RWPE1 (cell line): Measurements from ENCODE around the gene NEU1.

Experiments used
- CTCF ChIA-PET: fragments of 350-600 bp; sonication (Branson Sonifier 250); formaldehyde crosslinking; extraction: SDS; loops from one replicate; lab custom pipeline; 2021; lab: Yijun Ruan, JAX
- POLR2A ChIA-PET: fragments of 400-600 bp; formaldehyde crosslinking; extraction: SDS; loops from one replicate; lab custom pipeline; 2020; ENCODE audit warnings: antibody characterized with exemption; ENCODE audit not compliant: low non-redundant PET; lab: Yijun Ruan, JAX
- DNase-seq: peaks from one replicate; pipeline ENCODE4 v3.0.0; 2012; ENCODE audit warnings: low spot score
- H3K27ac ChIP-seq: fragments of 450-650 bp; 2 replicates; pipeline ENCODE4 v1.5.1; 2017
- CTCF ChIP-seq: fragments of 450-650 bp; conservative IDR thresholded peaks from 2 replicates; pipeline ENCODE4 v1.5.1; 2017; ENCODE audit warnings: low read depth, mild to moderate bottlenecking

NEU1 gene

GRCh38 chr6:31896493-31896855, 33.9 kb upstream of the NEU1 start:
- ChIA-PET CTCF (no interaction called here), POLR2A (no interaction called here)
- TF ChIP-seq CTCF, result no peak
- peak overlapping the region; percentile 84 for H3K27ac ChIP-seq
- DNase-seq, result no peak

GRCh38 chr6:31892821-31893220, 30.2 kb upstream of the NEU1 start:
- CTCF ChIA-PET, result interaction anchor here (0.6 kb wide), 1 partner anchor 99 kb away, joined by 3 read pairs; no protein-coding TSS in a partner anchor
- TF ChIP-seq CTCF, result no peak
- H3K27ac ChIP-seq, result 0 out of 2 replicates have a peak overlapping the region, but pooled peaks have one; percentile 1
- no peak for DNase-seq
- POLR2A ChIA-PET, result no interaction called here

GRCh38 chr6:31889331-31889972, 26.8 kb upstream of the NEU1 start:
- no peak for TF ChIP-seq CTCF
- POLR2A ChIA-PET, result no interaction called here
- H3K27ac ChIP-seq, result no peak overlapping the region
- CTCF ChIA-PET, result interaction anchor here (0.7 to 1.3 kb wide), 3 partner anchors 14 to 236 kb away, joined by 3 to 5 read pairs (median 4); no protein-coding TSS in a partner anchor
- DNase-seq, result no peak

- TF ChIP-seq CTCF, result peak; percentile 78
- DNase-seq, result no peak
- CTCF ChIA-PET, result interaction anchor here (0.7 to 1.3 kb wide), 2 partner anchors 13 to 347 kb away, joined by 3 to 4 read pairs; no protein-coding TSS in a partner anchor
- POLR2A ChIA-PET, result no interaction called here
- H3K27ac ChIP-seq, result no peak overlapping the region; the same call in 1 of the 2 replicates
Measured at GRCh38 chr6:31888276-31889258, 25.9 kb upstream of the NEU1 start.

- TF ChIP-seq CTCF, result no peak
- ChIA-PET CTCF (interaction anchor here (0.5 to 0.7 kb wide), 3 partner anchors 23 to 711 kb away, joined by 3 to 4 read pairs (median 3); no protein-coding TSS in a partner anchor), POLR2A (no interaction called here)
- DNase-seq, result no peak
- peak overlapping the region; percentile 17; the same call in 1 of the 2 replicates for H3K27ac ChIP-seq
Measured at GRCh38 chr6:31887173-31888007, 24.8 kb upstream of the NEU1 start.
